Uterus (tissue), 4 donors: ENCODE results near the gene NPEPL1. TPM values are rescaled to one million over a fixed set of nuclear protein-coding genes. Genes with fewer than 3 reads are reported as not detected.

ENCODE experiments used
- DNase-seq, 2 donors: peaks; one replicate each; pipeline ENCODE4 v3.0.0-alpha.2; 2019 to 2020
- H3K27ac ChIP-seq, 2 donors: fragments of 200-600 bp; sonication (generic); 1 replicate in 1 of 2; 2 replicates in 1 of 2; pipeline ENCODE4 v1.5.1; 2016 to 2018
- H3K27me3 ChIP-seq, 2 donors: fragments of 200-600 bp; sonication (generic); one replicate each; pipeline ENCODE4 v1.5.1; 2018 to 2019; ENCODE audit warnings: control low read depth in 1 of 2
- H3K36me3 ChIP-seq, 2 donors: fragments of 200-600 bp; sonication (generic); one replicate each; pipeline ENCODE4 v1.5.1; 2019; ENCODE audit warnings: control low read depth in 1 of 2
- H3K4me1 ChIP-seq, 2 donors: fragments of 200-600 bp; sonication (generic); one replicate each; pipeline ENCODE4 v1.5.1; 2018 to 2019; ENCODE audit warnings: control low read depth in 1 of 2
- H3K4me3 ChIP-seq, 2 donors: fragments of 200-600 bp; sonication (generic); 1 replicate in 1 of 2; 2 replicates in 1 of 2; pipeline ENCODE4 v1.5.1; 2018 to 2019; ENCODE audit warnings: mild to moderate bottlenecking in 1 of 2
- H3K9me3 ChIP-seq, 2 donors: fragments of 200-600 bp; sonication (generic); one replicate each; pipeline ENCODE4 v1.5.1; 2019; ENCODE audit warnings: control low read depth in 1 of 2
- CTCF ChIP-seq, 4 experiments: fragments of 200-600 bp in 2 of 4; fragments of 450-650 bp in 2 of 4; sonication (generic) in 2 of 4; IDR thresholded peaks; one replicate each; pipeline ENCODE4 v1.5.1; 2016 to 2019; ENCODE audit warnings: antibody characterized with exemption in 4 of 4, mild to moderate bottlenecking in 2 of 4, moderate library complexity in 1 of 4
- POLR2A ChIP-seq, 2 donors: fragments of 450-650 bp; IDR thresholded peaks; one replicate each; pipeline ENCODE4 v1.6.1; 2016; ENCODE audit warnings: antibody characterized with exemption in 2 of 2, mild to moderate bottlenecking in 1 of 2, moderate library complexity in 1 of 2
- intact Hi-C: fragments of 100-400 bp; cut with DNase I; formaldehyde crosslinking; loops from one replicate; pipeline ENCODE4 v1.15.1; 2023; ENCODE audit warnings: low total_unique reads
- total RNA-seq, 4 donors: library from RNA; depleted of rRNA in 3 of 4; stranded (reverse); fragments of >200 nt in 3 of 4; gene quantifications; one replicate each; pipeline versions ENCODE4 v1.1.0 to v1.2.4, GENCODE V29; 2014 to 2023
- donor health status: DM: yes; HTN: yes; CAD: no.

The NPEPL1 gene
- total RNA-seq, 4 donors from 2014 or later, result 14.1 to 35.2 (median 24.7) TPM

DNA sequence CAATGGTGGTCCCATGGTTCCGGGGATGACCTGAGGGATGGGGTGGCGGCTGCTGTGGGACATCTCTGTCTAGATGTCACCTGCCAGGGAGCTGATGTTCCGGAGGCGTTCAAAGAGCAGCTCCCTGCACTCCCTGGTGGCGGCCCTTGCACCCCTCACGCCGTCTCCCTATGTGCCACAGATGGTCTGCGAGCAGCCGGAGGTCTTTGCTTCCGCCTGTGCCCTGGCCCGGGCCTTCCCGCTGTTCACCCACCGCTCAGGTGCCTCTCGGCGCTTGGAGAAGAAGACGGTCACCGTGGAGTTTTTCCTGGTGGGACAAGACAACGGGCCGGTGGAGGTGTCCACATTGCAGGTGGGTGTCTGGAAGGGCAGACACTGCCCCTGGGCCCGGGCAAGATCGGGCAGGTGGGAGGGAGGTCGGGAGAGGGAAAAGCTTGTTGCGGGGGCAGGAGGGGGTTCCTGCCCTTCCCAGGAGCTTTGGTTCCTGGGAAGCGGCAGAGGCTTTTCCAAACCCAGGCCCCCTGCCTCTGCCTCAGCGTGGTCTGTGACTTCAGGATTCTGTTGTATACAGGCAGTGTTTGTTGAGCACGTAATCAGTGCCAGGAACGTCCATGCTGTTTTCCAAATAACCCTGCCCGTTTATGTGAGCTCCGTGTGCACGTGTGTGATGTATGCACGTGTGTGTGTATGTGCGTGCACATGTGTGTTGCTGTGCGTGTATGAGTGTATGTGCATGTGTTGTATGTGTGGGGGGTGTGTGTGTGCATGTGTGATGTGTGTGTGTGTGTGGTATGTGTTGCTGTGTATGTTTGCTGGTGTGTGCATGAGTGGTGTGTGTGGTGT lies 1.9 kb downstream of the NPEPL1 start:
- no peak overlapping the region for H3K4me3 ChIP-seq
- intact Hi-C loops, result no loop called here
- no peak overlapping the region for H3K27ac ChIP-seq
- H3K4me1 ChIP-seq, result peaks cover 0 to 11% of the 10 kb centered on the region in 2 donors
- no peak for DNase-seq
- H3K27me3 ChIP-seq, result no peaks in the 10 kb centered on the region
- no peak for TF ChIP-seq POLR2A (IDR thresholded peaks at IDR 0.05)
- TF ChIP-seq CTCF (IDR thresholded peaks at IDR 0.05), result no peak
- no peaks in the 10 kb centered on the region for H3K36me3 ChIP-seq
- no peaks in the 10 kb centered on the region for H3K9me3 ChIP-seq

DNA sequence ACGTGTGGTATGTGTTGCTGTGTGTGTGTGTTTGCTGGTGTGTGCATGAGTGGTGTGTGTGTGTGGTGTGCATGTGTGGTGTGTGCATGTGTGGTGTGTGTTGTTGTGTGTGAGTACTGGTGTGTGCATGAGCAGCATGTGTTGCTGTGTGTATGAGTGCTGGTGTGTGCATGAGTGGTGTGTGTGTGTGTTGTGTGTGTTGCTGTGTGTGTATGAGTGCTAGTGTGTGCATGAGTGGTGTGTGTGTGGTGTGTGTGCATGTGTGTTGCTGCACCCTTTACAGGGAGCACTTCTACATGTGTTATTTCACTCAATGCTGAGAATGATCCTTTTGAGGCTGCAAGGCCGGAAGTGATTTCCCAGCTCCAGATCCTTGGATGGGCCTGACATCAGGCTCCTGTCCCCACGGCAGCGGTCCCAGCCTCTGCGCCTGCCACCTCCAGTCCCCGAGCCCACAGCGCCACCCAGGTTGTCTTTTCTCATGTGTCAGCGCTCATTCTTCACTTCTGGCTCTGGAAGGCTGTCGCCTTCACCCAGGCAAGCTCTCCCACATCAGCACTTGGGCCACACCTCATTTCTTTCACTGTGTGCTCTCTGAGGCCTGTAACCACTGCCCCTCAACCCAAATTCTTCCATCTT lies 2.6 kb downstream of the NPEPL1 start:
- H3K36me3 ChIP-seq, result no peaks in the 10 kb centered on the region
- intact Hi-C loops, result no loop called here

GRCh38 chr20:58695895-58696375 lies 3.3 kb downstream of the NPEPL1 start:
- Histone ChIP-seq H3K9me3 (no peaks in the 10 kb centered on the region), H3K36me3 (no peaks in the 10 kb centered on the region), H3K4me1 (peaks cover 0 to 11% of the 10 kb centered on the region in 2 donors), H3K4me3 (no peak overlapping the region), H3K27me3 (no peaks in the 10 kb centered on the region), H3K27ac (no peak overlapping the region)
- TF ChIP-seq POLR2A (IDR thresholded peaks at IDR 0.05), result no peak
- TF ChIP-seq CTCF (IDR thresholded peaks at IDR 0.05), result no peak
- DNase-seq, result no peak
- intact Hi-C loops, result no loop called here

More for the DNA sequence above, 2.6 kb downstream of the NPEPL1 start:
- Histone ChIP-seq H3K4me1 (peaks cover 0 to 11% of the 10 kb centered on the region in 2 donors), H3K9me3 (no peaks in the 10 kb centered on the region), H3K27me3 (no peaks in the 10 kb centered on the region), H3K27ac (no peak overlapping the region), H3K4me3 (no peak overlapping the region)
- TF ChIP-seq CTCF (IDR thresholded peaks at IDR 0.05) (no peak), POLR2A (IDR thresholded peaks at IDR 0.05) (no peak)
- peak in 1 of 2 donors; percentile 7 for DNase-seq

DNA sequence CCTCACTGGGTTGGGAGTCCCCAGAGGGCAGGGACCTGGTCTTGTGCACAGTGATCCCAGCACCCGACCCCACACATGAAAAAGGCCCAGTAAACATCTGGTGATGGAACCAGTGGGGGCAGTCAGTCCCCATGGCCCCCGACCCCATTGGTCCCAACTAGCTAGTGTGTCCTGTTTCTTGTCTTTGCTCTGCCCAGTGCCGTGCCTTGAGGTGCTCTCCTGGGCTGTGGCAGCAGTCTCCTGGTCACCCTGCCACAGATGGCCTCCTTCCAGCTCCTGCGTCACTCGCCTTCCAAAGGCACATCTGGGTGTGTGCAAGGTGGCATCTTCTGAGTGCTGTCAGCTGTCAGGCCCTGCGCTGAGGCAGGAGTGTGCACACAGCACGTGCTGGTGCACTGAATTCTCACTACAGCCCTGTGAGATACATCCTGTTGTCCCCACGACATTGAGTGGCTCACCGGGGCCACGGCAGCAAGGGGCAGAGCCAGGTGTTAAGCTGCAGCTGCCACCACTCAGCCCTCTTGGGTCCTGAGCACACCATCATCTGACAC lies 3.9 kb downstream of the NPEPL1 start:
- Histone ChIP-seq H3K4me1 (peaks cover 0 to 11% of the 10 kb centered on the region in 2 donors), H3K4me3 (no peak overlapping the region), H3K27ac (no peak overlapping the region), H3K36me3 (no peaks in the 10 kb centered on the region), H3K9me3 (no peaks in the 10 kb centered on the region), H3K27me3 (no peaks in the 10 kb centered on the region)
- no peak for DNase-seq
- intact Hi-C loops, result no loop called here
- no peak for TF ChIP-seq CTCF (IDR thresholded peaks at IDR 0.05)
- no peak for TF ChIP-seq POLR2A (IDR thresholded peaks at IDR 0.05)
